ENCODE measurements around the gene PHYHIPL.

Gene PHYHIPL

DNA sequence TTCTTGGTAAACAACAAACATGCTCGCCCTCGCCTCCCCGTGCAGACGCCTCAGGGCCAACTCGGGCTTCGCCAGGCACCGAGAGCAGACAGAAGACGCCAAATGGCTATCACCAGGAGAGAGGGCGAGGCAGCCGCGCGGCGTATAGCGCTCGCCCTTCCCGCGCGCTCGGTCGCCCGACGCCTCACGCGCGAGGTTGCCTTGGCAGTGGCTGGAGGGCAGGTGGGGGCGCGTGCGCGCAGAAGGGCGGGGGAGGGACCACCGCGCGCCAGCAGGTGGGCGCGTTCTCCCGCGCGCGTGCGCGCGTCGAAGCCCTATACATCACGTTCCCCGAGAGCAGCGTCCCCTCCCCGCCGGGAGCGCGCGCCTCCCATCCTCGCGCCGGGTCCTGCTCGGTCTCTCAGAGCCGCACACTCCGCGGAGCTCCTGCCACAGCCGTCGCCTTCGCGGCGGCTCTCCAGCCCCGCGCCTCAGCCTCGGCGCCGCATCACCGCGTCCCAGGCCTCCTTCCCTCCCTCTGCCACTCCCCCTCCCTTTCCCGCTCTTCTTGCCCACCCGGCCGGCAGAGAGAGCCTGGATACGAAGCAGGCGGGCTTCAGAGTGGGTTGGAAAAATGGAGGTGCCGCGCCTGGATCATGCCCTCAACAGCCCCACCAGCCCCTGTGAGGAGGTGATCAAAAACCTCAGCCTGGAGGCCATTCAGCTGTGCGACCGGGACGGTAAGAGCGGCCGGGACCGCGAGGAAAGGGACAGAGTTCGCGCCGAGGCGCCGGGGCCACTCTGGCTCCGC is at the start of gene PHYHIPL:
TSS of gene PHYHIPL (plus strand) at position 403 of the 790 bp plus-strand sequence. CDS start at position 614, 211 bp downstream.
- no peak for FAIRE-seq

- FAIRE-seq: no peak
These were observed 49.5 kb upstream of the PHYHIPL start for GRCh38 chr10:59126991-59127390.

GRCh38 chr10:59127991-59128390 is 48.5 kb upstream of the PHYHIPL start:
- no peak for FAIRE-seq

GRCh38 chr10:59129867-59130266 is 46.6 kb upstream of the PHYHIPL start:
- no peak for FAIRE-seq

GRCh38 chr10:59131666-59132065 is 44.8 kb upstream of the PHYHIPL start:
- no peak for FAIRE-seq

DNA sequence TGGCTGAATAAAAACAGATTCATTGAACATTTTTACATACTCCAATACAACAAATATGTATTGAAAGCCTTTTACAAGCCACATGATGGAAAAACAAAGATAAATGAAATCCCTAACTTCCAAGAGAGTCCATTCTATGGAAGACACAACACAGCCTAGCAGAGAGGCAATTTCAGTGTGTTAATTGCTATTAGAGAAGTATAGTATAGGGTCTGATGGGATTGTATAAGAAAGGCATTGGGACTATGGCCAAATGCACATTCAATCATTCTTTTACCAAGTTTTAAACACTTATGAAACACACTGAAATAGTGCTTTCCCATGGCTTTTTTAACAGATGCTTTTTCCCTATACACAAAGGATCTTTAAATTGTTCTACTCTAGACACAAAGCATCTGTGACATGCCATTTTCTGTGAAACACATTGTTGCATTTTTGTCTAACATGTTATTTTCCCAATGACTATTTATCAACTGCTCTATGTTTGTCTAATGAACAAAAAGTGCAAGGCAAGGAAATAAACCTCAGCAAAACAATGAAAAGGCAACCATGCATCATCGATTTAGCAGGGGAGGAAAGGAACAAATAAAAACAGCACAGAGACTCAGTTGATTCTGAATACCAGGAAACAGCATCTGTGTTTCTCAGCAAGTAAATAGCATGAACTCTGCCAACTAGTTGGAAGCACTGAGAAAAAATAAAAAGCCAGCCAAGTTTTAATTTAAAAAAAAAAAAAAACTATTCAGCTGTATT is 42.4 kb upstream of the PHYHIPL start:
- no peak for FAIRE-seq

DNA sequence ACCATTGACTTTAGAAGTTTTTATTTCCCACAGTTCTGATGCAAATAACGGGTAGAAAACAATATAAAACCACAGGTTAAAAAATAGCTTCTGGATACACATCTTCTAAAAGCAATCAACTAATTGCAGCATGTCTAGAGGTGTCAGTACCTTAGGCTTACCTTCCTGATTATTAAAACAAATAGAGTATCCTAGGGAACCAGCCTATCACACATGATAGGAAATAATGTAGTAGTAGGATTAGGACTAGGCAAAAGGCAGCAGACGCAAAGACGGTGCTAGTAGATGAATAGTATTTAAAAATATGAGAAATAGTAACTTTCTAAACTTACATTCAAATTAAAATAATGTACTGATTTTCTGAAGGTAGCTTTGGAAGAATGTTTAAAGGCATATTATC is 41.7 kb upstream of the PHYHIPL start:
- FAIRE-seq: no peak

DNA sequence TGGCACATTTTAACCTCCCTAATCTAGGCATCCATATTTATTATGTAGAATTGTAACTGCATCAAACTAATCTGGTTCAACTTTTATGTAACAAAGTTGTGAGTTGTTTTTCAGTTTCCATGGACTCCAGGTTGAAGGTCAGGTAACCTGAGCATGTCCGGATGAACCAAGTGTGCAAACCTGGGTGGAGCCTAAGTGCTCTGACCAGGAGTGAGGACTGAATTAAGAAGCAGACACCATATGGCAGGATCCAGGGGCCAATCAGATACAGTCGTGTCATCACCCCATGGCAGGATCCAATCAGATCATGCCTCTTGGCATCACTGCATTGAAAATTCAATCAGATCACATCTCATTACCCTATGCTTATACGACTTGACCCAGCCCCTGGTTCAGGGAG is 41.2 kb upstream of the PHYHIPL start:
- no peak for FAIRE-seq

DNA sequence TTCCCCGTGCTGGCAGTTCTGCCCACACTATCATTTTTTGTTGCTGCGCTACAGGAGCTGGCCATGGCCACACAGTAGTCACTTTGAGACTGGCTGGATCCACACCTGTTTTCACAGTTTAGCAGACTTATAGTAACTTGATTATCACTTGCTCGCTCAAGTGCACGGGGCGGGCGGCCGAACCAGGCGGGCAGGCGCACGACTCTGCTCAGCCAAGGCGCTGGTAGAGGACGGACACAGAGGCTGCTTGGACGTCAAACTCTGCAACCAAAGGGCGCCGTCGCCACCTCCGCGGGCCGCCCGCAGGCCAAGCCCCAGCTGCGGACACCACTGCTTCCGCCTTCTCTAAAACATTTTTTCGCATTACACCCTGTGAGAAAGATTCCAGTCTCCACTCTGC is 38.4 kb upstream of the PHYHIPL start:
- no peak for FAIRE-seq

DNA sequence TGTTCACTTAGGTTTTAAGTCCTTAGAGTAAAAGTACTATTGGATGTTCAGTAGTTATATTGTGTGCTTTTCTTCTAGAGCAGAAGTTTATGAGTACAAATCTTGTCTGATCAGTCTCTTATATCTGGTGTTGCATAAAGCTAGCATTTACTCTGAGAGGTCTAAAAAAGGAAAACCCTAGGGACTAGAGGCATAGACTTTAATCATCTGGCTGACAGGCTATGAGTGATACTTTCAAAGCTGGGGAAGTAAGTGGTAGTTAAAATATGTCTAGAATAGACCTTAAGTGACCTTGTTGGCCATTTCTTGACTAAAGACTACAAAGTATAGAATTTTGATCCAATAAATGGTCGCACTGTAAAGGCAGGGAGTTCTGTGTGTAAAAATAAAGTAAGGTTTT is 32.9 kb upstream of the PHYHIPL start:
- FAIRE-seq: no peak

DNA sequence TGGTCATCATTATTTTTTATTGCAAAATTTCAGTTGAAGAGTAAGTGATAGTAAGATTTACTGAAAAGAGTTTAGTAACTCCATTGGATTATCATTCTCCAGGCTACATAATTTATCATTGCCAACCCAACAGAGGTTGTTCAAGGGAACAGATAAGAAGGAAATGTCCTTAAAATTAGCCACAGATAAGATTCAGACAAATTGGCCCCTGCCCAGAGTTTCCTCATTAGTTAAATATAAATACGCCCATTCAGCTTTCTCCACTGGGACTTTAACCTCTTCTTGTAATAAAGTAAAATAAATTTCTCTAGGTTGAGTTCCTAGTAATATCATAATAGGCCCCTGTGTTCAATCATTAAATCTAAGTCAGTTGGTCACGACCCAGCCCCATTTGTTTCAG is 27.7 kb upstream of the PHYHIPL start:
- no peak for FAIRE-seq

- no peak for FAIRE-seq
These were observed 20.9 kb upstream of the PHYHIPL start for GRCh38 chr10:59155556-59155955.

GRCh38 chr10:59167512-59167911 is 8.9 kb upstream of the PHYHIPL start:
- no peak for FAIRE-seq

DNA sequence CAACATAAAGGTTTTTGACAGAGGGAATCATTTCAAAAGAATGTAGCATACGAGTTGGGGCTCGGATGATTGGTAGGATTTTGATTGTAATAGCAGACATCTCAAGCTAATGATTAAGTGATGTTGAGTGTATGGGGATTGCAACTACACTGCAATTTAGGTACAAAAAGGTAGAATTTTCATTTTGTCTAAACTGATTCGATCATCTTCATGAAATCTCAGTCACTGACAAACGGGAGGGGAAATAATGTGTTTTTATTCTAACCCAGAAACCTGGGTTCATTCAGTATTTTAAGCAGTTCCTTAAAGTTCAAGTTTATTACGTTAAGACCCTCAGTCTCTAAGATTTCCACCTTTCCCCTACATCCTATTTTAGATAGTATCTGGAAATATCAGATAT is 3.9 kb upstream of the PHYHIPL start:
- FAIRE-seq: no peak

DNA sequence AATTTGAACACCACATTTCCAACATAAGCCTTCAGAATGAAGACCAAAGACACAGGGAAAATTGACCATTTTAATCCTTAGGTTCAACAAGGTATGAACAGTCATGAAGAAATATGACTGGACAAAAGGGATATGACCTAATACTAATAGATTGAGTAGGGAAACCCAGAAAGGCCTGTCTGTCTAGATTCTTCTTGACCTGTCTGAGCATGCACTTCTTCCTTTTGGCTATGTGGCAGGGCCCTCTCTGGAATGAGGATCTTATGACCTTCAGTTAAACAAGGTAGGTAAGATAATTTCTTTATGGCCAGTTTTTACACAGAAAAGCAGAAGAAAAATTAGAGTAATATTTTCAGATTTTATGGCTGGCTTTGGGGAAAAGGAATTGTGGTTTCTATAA is 3.0 kb upstream of the PHYHIPL start:
- no peak for FAIRE-seq

- FAIRE-seq: no peak
These were observed 754 bp upstream of the PHYHIPL start for GRCh38 chr10:59175538-59176240.

GRCh38 chr10:59177031-59177797 is 771 bp downstream of the PHYHIPL start:
- no peak for FAIRE-seq

DNA sequence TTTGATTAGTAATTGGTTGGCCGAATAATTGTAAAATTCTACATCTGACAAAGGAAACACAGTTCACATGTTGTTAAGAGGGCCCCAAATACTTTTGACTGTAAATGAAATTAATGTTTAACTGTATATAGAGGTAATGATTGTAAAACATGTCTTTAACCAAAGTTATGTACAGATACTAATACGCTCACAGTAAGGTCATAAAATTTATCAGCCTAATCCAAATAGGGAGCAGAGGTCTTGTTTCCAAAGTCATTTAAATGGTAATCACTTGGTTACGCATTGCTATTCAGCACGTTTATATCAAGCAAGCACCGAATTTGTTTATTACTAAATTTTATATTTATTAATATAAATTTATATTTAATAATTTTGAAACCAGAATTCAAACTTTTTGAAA is 1.4 kb downstream of the PHYHIPL start:
- no peak for FAIRE-seq

GRCh38 chr10:59179068-59179467 is 2.6 kb downstream of the PHYHIPL start:
- no peak for FAIRE-seq

- no peak for FAIRE-seq
These were observed 4.3 kb downstream of the PHYHIPL start for GRCh38 chr10:59180689-59181270.

- FAIRE-seq: peak; percentile 72
These were observed 5.2 kb downstream of the PHYHIPL start for GRCh38 chr10:59181668-59182067.

- no peak for FAIRE-seq
These were observed 13.9 kb downstream of the PHYHIPL start for GRCh38 chr10:59190332-59190731.

Measured in A204.1 (cell line).